HT1080 (cell line): ENCODE measurements around the gene TOMM6. TPM values are rescaled to one million over a fixed set of nuclear protein-coding genes. Genes with fewer than 3 reads are reported as not detected.

Experiments
- DNase-seq: peaks from one replicate; pipeline ENCODE4 v3.0.0-alpha.2; 2015; ENCODE audit warnings: low read depth
- small RNA-seq: library from RNA; depleted of rRNA; stranded (forward); fragments of <200 nt; gene quantifications from one replicate; pipeline ENCODE3, GENCODE V24; 2014
- total RNA-seq: library from RNA; depleted of rRNA; stranded (reverse); fragments of >200 nt; shearing (Covaris generic); gene quantifications from 2 replicates; pipeline ENCODE4 v1.2.3, GENCODE V29; 2014; rRNA removed

The TOMM6 gene
- total RNA-seq, 1 experiment from 2014 or later = 246 TPM

- no peak for DNase-seq
These were observed 33.8 kb downstream of the TOMM6 start for GRCh38 chr6:41821266-41821665.

GRCh38 chr6:41822021-41822420 lies 34.5 kb downstream of the TOMM6 start:
- DNase-seq = no peak

- no peak for DNase-seq
These were observed 35.7 kb downstream of the TOMM6 start for GRCh38 chr6:41823178-41823577.

GRCh38 chr6:41824571-41825569 lies 37.4 kb downstream of the TOMM6 start:
- peak; percentile 90 for DNase-seq

- DNase-seq = no peak
These were observed 39.0 kb downstream of the TOMM6 start for GRCh38 chr6:41826343-41827022.

GRCh38 chr6:41832263-41832662 lies 44.8 kb downstream of the TOMM6 start:
- no peak for DNase-seq

- DNase-seq = peak; percentile 14
These were observed 48.6 kb downstream of the TOMM6 start for GRCh38 chr6:41836022-41836659.

- DNase-seq = no peak
These were observed 49.2 kb downstream of the TOMM6 start for GRCh38 chr6:41836660-41837052.

Small RNA genes within 50 kb of the gene (small RNA-seq; reads per million reads assigned to genes)
- gene AL365205.2 = not detected
- gene AL365205.3 = not detected
- gene RF00393 = not detected

Other genes starting within 250 kb of the TOMM6 start
- 4.9 and 10.8 TPM in 2 replicates for gene FOXP4, start 241.3 kb upstream of the TOMM6 start, total RNA-seq
- gene MDFI, start 149.2 kb upstream of the TOMM6 start, total RNA-seq = 40.3 and 45.8 TPM in 2 replicates
- 4.5 and 5.5 TPM in 2 replicates for gene TFEB, start 52.1 kb upstream of the TOMM6 start, total RNA-seq
- gene PGC, start 40.3 kb upstream of the TOMM6 start, total RNA-seq = not detected in 2 replicates
- 1.5 and 1.9 TPM in 2 replicates for gene FRS3, start 7.8 kb upstream of the TOMM6 start, total RNA-seq
- 0.39 TPM in 1 of 2 replicates, not detected in the other for gene PRICKLE4, start 6.9 kb upstream of the TOMM6 start, total RNA-seq
- 0.57 and 2.1 TPM in 2 replicates for gene USP49, start 107.7 kb downstream of the TOMM6 start, total RNA-seq
- 23.7 and 24.2 TPM in 2 replicates for gene MED20, start 133.4 kb downstream of the TOMM6 start, total RNA-seq
- 38.4 and 60.0 TPM in 2 replicates for gene BYSL, start 133.8 kb downstream of the TOMM6 start, total RNA-seq
- gene CCND3, start 154.1 kb downstream of the TOMM6 start, total RNA-seq = 44.5 and 53.6 TPM in 2 replicates